Testis (tissue), 2 donors: ENCODE results near the gene UTP4.

Experiments
- CTCF ChIP-seq, 3 experiments: fragments of 450-650 bp in 2 of 3; fragments of 200-600 bp in 1 of 3; sonication (generic) in 1 of 3; IDR thresholded peaks; one replicate each; pipeline ENCODE4 v1.5.1; 2016 to 2019; ENCODE audit warnings: antibody characterized with exemption in 3 of 3, mild to moderate bottlenecking in 2 of 3, moderate library complexity in 1 of 3
- POLR2A ChIP-seq: fragments of 450-650 bp; IDR thresholded peaks from one replicate; pipeline ENCODE4 v1.6.1; 2017; ENCODE audit warnings: antibody characterized with exemption, mild to moderate bottlenecking, moderate library complexity

GRCh38 chr16:69118994-69119393, 13.5 kb upstream of the UTP4 start:
- TF ChIP-seq CTCF (IDR thresholded peaks at IDR 0.05) (no peak), POLR2A (no peak)
